IMR-90 (cell line): ENCODE results near the gene HDAC5. TPM values are rescaled to one million over a fixed set of nuclear protein-coding genes. Genes with fewer than 3 reads are reported as not detected.
A peak's percentile ranks its signal among the peaks of the same experiment; 100 is the strongest.

ENCODE experiments used
- ATAC-seq: fragments of 200-7000 bp; cut with Tn5 transposase; 2 replicates; pipeline ENCODE4 v1.9.1; 2020; ENCODE audit warnings: low read depth, mild to moderate bottlenecking, moderate library complexity
- BruUV-seq: library from RNA; stranded (reverse); fragments of 400-500 nt; replicated peaks from 2 replicates; lab custom pipeline; 2021; lab: Mats Ljungman, UMichigan
- CTCF ChIA-PET: fragments of 300-600 bp; formaldehyde crosslinking; extraction: SDS; loops from one replicate; lab custom pipeline; 2021; ENCODE audit warnings: antibody characterized with exemption; lab: Yijun Ruan, JAX
- POLR2A ChIA-PET: fragments of 300-600 bp; sonication (Branson Sonifier 250); formaldehyde crosslinking; loops from one replicate; lab custom pipeline; 2022; ENCODE audit warnings: antibody characterized with exemption; ENCODE audit not compliant: unreplicated experiment; lab: Charles Lee
- DNase-seq: peaks from one replicate; pipeline ENCODE4 v3.0.0; 2013
- H2AFZ ChIP-seq: replicated peaks from 2 replicates; pipeline ENCODE3; 2013; ENCODE audit warnings: low read length, mild to moderate bottlenecking; ENCODE audit not compliant: poor library complexity
- H2AK5ac ChIP-seq: 2 replicates; pipeline ENCODE4 v1.6.1; 2013; ENCODE audit warnings: low read depth, low read length, inconsistent platforms
- H2AK9ac ChIP-seq: replicated peaks from 2 replicates; pipeline ENCODE3; 2013; ENCODE audit warnings: mild to moderate bottlenecking, low read depth, low read length, moderate library complexity; ENCODE audit not compliant: poor library complexity
- H2BK120ac ChIP-seq: 2 replicates; pipeline ENCODE4 v1.6.1; 2013; ENCODE audit warnings: low read depth, low read length, inconsistent platforms
- H2BK15ac ChIP-seq: 3 replicates; pipeline ENCODE4 v1.6.1; 2013; ENCODE audit warnings: low read depth, low read length, inconsistent platforms
- H2BK20ac ChIP-seq: 2 replicates; pipeline ENCODE4 v1.6.1; 2013; ENCODE audit warnings: low read depth, mild to moderate bottlenecking, inconsistent platforms, low read length, moderate library complexity
- H2BK5ac ChIP-seq: 2 replicates; pipeline ENCODE4 v1.6.1; 2013; ENCODE audit warnings: mild to moderate bottlenecking, low read depth, low read length, inconsistent platforms; ENCODE audit not compliant: poor library complexity, severe bottlenecking
- H3K14ac ChIP-seq: replicated peaks from 2 replicates; pipeline ENCODE4 v1.6.1; 2013; ENCODE audit warnings: low read depth, low read length, inconsistent platforms
- H3K18ac ChIP-seq: 2 replicates; pipeline ENCODE4 v1.6.1; 2013; ENCODE audit warnings: low read depth, low read length, control low read depth
- H3K23ac ChIP-seq: 2 replicates; pipeline ENCODE4 v1.6.1; 2013; ENCODE audit warnings: low read depth, low read length, inconsistent platforms
- H3K27ac ChIP-seq: 2 replicates; pipeline ENCODE4 v1.5.1; 2013; ENCODE audit warnings: mild to moderate bottlenecking, control low read depth, low read length; ENCODE audit not compliant: insufficient read depth
- H3K27me3 ChIP-seq: 2 replicates; pipeline ENCODE4 v1.6.1; 2013; ENCODE audit warnings: low read length; ENCODE audit not compliant: control insufficient read depth, insufficient read depth
- H3K36me3 ChIP-seq: 2 replicates; pipeline ENCODE4 v1.6.1; 2013; ENCODE audit warnings: low read length, mixed read lengths; ENCODE audit not compliant: control insufficient read depth, insufficient read depth
- H3K4ac ChIP-seq: 2 replicates; pipeline ENCODE4 v1.6.1; 2013; ENCODE audit warnings: low read depth, low read length, inconsistent platforms
- H3K4me1 ChIP-seq: 2 replicates; pipeline ENCODE4 v1.6.1; 2013; ENCODE audit warnings: low read length, mixed read lengths; ENCODE audit not compliant: control insufficient read depth, insufficient read depth
- H3K4me2 ChIP-seq: 2 replicates; pipeline ENCODE4 v1.6.1; 2013; ENCODE audit warnings: low read depth, mild to moderate bottlenecking, control low read depth, low read length, moderate library complexity
- H3K4me3 ChIP-seq: 2 replicates; pipeline ENCODE4 v1.5.1; 2013; ENCODE audit warnings: low read depth, mild to moderate bottlenecking, control low read depth, low read length, moderate library complexity; ENCODE audit not compliant: insufficient read depth
- H3K56ac ChIP-seq: 2 replicates; pipeline ENCODE4 v1.6.1; 2013; ENCODE audit warnings: low read length, inconsistent platforms; ENCODE audit not compliant: insufficient read depth; ENCODE audit errors: extremely low read depth
- H3K79me1 ChIP-seq, 2 experiments: 2 replicates each; pipeline ENCODE4 v1.6.1; 2013; ENCODE audit warnings: low read length in 2 of 2, inconsistent platforms in 1 of 2, low read depth in 1 of 2
- H3K9ac ChIP-seq: 2 replicates; pipeline ENCODE4 v1.6.1; 2013; ENCODE audit warnings: low read depth, low read length, control low read depth
- H3K9me1 ChIP-seq: 2 replicates; pipeline ENCODE4 v1.6.1; 2013; ENCODE audit warnings: low read length, inconsistent platforms; ENCODE audit not compliant: insufficient read depth
- H3K9me3 ChIP-seq: 2 replicates; pipeline ENCODE4 v1.6.1; 2013; ENCODE audit warnings: low read length; ENCODE audit not compliant: control insufficient read depth, insufficient read depth
- H4K20me1 ChIP-seq: 2 replicates; pipeline ENCODE4 v1.6.1; 2013; ENCODE audit warnings: low read length, inconsistent platforms; ENCODE audit not compliant: insufficient read depth
- H4K5ac ChIP-seq: 2 replicates; pipeline ENCODE4 v1.6.1; 2013; ENCODE audit warnings: mild to moderate bottlenecking, low read depth, low read length, control low read depth
- H4K8ac ChIP-seq, 2 experiments: 2 replicates each; pipeline ENCODE4 v1.6.1; 2013; ENCODE audit warnings: low read depth in 2 of 2, low read length in 2 of 2, control low read depth in 1 of 2, inconsistent platforms in 1 of 2
- H4K91ac ChIP-seq: 2 replicates; pipeline ENCODE4 v1.6.1; 2013; ENCODE audit warnings: low read depth, low read length, inconsistent platforms; ENCODE audit not compliant: insufficient read depth
- BHLHE40 ChIP-seq: fragments of 150-350 bp; IDR thresholded peaks from 2 replicates; pipeline ENCODE4 v1.6.1; 2016; ENCODE audit warnings: mild to moderate bottlenecking, low read depth, low read length
- CEBPB ChIP-seq: IDR thresholded peaks from 2 replicates; pipeline ENCODE4 v1.6.1; 2012; ENCODE audit warnings: low read depth, low read length, improper control_type of control experiment
- CHD1 ChIP-seq: IDR thresholded peaks from 2 replicates; pipeline ENCODE4 v1.6.1; 2012; ENCODE audit warnings: low read depth, low read length, improper control_type of control experiment
- ELK1 ChIP-seq: fragments of 150-350 bp; IDR thresholded peaks from 2 replicates; pipeline ENCODE4 v1.6.1; 2016; ENCODE audit warnings: low read depth, mild to moderate bottlenecking, low read length, moderate library complexity, borderline replicate concordance
- FOS ChIP-seq: fragments of 150-350 bp; IDR thresholded peaks from 2 replicates; pipeline ENCODE4 v1.6.1; 2016; ENCODE audit warnings: low read depth, low read length
- MAFK ChIP-seq: IDR thresholded peaks from 2 replicates; pipeline ENCODE4 v1.6.1; 2012; ENCODE audit warnings: low read depth, low read length, improper control_type of control experiment
- MAZ ChIP-seq: IDR thresholded peaks from 2 replicates; pipeline ENCODE4 v1.6.1; 2012; ENCODE audit warnings: low read depth, mild to moderate bottlenecking, low read length, improper control_type of control experiment, moderate library complexity, borderline replicate concordance
- MXI1 ChIP-seq: IDR thresholded peaks from 2 replicates; pipeline ENCODE4 v1.6.1; 2012; ENCODE audit warnings: low read depth, mild to moderate bottlenecking, low read length, moderate library complexity, borderline replicate concordance
- NFE2L2 ChIP-seq: fragments of 150-350 bp; IDR thresholded peaks from 2 replicates; pipeline ENCODE4 v1.6.1; 2016; ENCODE audit warnings: low read depth, mild to moderate bottlenecking, low read length
- POLR2A ChIP-seq: IDR thresholded peaks from 2 replicates; pipeline ENCODE4 v1.6.1; 2012; ENCODE audit warnings: mild to moderate bottlenecking, low read depth, low read length
- RAD21 ChIP-seq: IDR thresholded peaks from 2 replicates; pipeline ENCODE4 v1.6.1; 2012; ENCODE audit warnings: low read length, improper control_type of control experiment
- RCOR1 ChIP-seq: IDR thresholded peaks from 2 replicates; pipeline ENCODE4 v1.6.1; 2012; ENCODE audit warnings: mild to moderate bottlenecking, low read length, improper control_type of control experiment; ENCODE audit not compliant: insufficient replicate concordance
- RFX5 ChIP-seq: IDR thresholded peaks from 2 replicates; pipeline ENCODE4 v1.8.0; 2012; ENCODE audit warnings: low read depth, mild to moderate bottlenecking, low read length, moderate library complexity
- SMC3 ChIP-seq: fragments of 150-350 bp; IDR thresholded peaks from 2 replicates; pipeline ENCODE4 v1.6.1; 2016; ENCODE audit warnings: low read depth, mild to moderate bottlenecking, antibody characterized with exemption, low read length, moderate library complexity
- USF2 ChIP-seq: fragments of 150-350 bp; IDR thresholded peaks from 2 replicates; pipeline ENCODE4 v1.6.1; 2017; ENCODE audit warnings: mild to moderate bottlenecking, antibody characterized with exemption, low read length, low read depth
- WGBS, 2 experiments: methylation state at CpG; one replicate each; pipeline versions ENCODE4 v1.1.5 to v1.1.7; 2013; ENCODE audit warnings: missing lambda C conversion rate in 2 of 2; ENCODE audit not compliant: insufficient read length in 1 of 2; ENCODE audit errors: extremely low coverage in 2 of 2; 5-methylcytosine and 5-hydroxymethylcytosine counted together
- dilution Hi-C: fragments of 300-500 bp; cut with HindIII; formaldehyde crosslinking; loops from one replicate; pipeline ENCODE4 v1.14.3; 2018; ENCODE audit warnings: low sequenced_read_pairs; ENCODE audit not compliant: unreplicated experiment
- in situ Hi-C: fragments of 300-500 bp; cut with MboI; formaldehyde crosslinking; loops from 3 replicates; pipeline ENCODE4 v1.14.3; 2019; ENCODE audit warnings: low sequenced_read_pairs, inconsistent platforms, mixed read lengths
- intact Hi-C: fragments of 100-400 bp; cut with micrococcal nuclease; formaldehyde crosslinking; loops from 2 replicates; pipeline ENCODE4 v1.10.0; 2022
- polyA plus RNA-seq, 3 experiments: library from polyadenylated mRNA; depleted of rRNA; stranded (reverse); fragments of >200 nt; gene quantifications; 2 replicates each; pipeline ENCODE4 v1.2.3, GENCODE V29; 2012; ENCODE audit warnings: low replicate concordance in 1 of 3
- total RNA-seq: library from RNA; depleted of rRNA; stranded (reverse); fragments of >200 nt; gene quantifications from 2 replicates; pipeline ENCODE4 v1.2.3, GENCODE V29; 2012

HDAC5 gene
- total and polyA plus RNA-seq, 2 of the 4 experiments (the other 2 are of a cell fraction), result 47.0 to 61.3 TPM

- H3K9ac ChIP-seq, result no peak overlapping the region
- POLR2A ChIA-PET, result no interaction called here
- no peak overlapping the region for H3K14ac ChIP-seq
- ATAC-seq (no peak), DNase-seq (no peak)
- no TSS peak for BruUV-seq
- H3K79me1 ChIP-seq, result peaks cover 14 to 73% of the 10 kb centered on the region in 2 experiments
- no peak overlapping the region for H2BK15ac ChIP-seq
- WGBS, 2 experiments, result 60% methylated on average over 2 of the region's 18 CpGs; no CpG with 5 or more reads in 1 of the 2 experiments
- peaks cover 11% of the 10 kb centered on the region for H3K9me1 ChIP-seq
- no peak overlapping the region for H3K4me3 ChIP-seq
- TF ChIP-seq FOS, result no peak
- no peak for TF ChIP-seq ELK1
- TF ChIP-seq BHLHE40, result no peak
- TF ChIP-seq NFE2L2, result no peak
- no peak for TF ChIP-seq MAZ
- no peak for TF ChIP-seq MXI1
- TF ChIP-seq CHD1, result no peak
- no peak for TF ChIP-seq RAD21
- no peak for TF ChIP-seq RFX5
- TF ChIP-seq MAFK, result no peak
- TF ChIP-seq SMC3, result no peak
- TF ChIP-seq USF2, result no peak
- TF ChIP-seq CEBPB, result no peak
- no peak for TF ChIP-seq POLR2A
- no peak for TF ChIP-seq RCOR1
- no peaks in the 10 kb centered on the region for H3K9me3 ChIP-seq
- CTCF ChIA-PET, result no interaction called here
- peak overlapping the region; percentile 46 for H2AK9ac ChIP-seq
- H3K27me3 ChIP-seq, result no peaks in the 10 kb centered on the region
- no peak overlapping the region for H2AK5ac ChIP-seq
- no peak overlapping the region for H3K27ac ChIP-seq
- in situ Hi-C loops (no loop called here), dilution Hi-C loops (no loop called here), intact Hi-C loops (no loop called here)
- no peak overlapping the region for H3K23ac ChIP-seq
- no peak overlapping the region for H2BK20ac ChIP-seq
- H2BK5ac ChIP-seq, result no peak overlapping the region
- no peak overlapping the region for H4K91ac ChIP-seq
- H4K20me1 ChIP-seq, result 0 out of 2 replicates have a peak, but pooled peaks cover 3% of the 10 kb centered on the region
- H2AFZ ChIP-seq, result no peak overlapping the region
- no peak overlapping the region for H3K56ac ChIP-seq
- H3K4ac ChIP-seq, result no peak overlapping the region
- no peak overlapping the region for H4K8ac ChIP-seq
- no peak overlapping the region for H4K5ac ChIP-seq
- H3K4me2 ChIP-seq, result no peak overlapping the region
- no peak overlapping the region for H3K18ac ChIP-seq
- no peak overlapping the region for H2BK120ac ChIP-seq
- peaks cover 68% of the 10 kb centered on the region for H3K36me3 ChIP-seq
- H3K4me1 ChIP-seq, result peaks cover 21% of the 10 kb centered on the region
Measured at GRCh38 chr17:44079877-44080821, 43.3 kb downstream of the HDAC5 start.
